Lower leg skin (tissue), 3 donors: Measurements from ENCODE around the gene CD36.

Experiments used
- CTCF ChIP-seq, 3 donors: fragments of 450-650 bp; IDR thresholded peaks; one replicate each; pipeline ENCODE4 v1.5.1; 2016; ENCODE audit warnings: antibody characterized with exemption in 3 of 3, mild to moderate bottlenecking in 3 of 3, moderate library complexity in 2 of 3
- POLR2A ChIP-seq, 2 donors: fragments of 450-650 bp; IDR thresholded peaks; one replicate each; pipeline ENCODE4 v1.6.1; 2016 to 2017; ENCODE audit warnings: antibody characterized with exemption in 2 of 2, mild to moderate bottlenecking in 1 of 2, moderate library complexity in 1 of 2

DNA sequence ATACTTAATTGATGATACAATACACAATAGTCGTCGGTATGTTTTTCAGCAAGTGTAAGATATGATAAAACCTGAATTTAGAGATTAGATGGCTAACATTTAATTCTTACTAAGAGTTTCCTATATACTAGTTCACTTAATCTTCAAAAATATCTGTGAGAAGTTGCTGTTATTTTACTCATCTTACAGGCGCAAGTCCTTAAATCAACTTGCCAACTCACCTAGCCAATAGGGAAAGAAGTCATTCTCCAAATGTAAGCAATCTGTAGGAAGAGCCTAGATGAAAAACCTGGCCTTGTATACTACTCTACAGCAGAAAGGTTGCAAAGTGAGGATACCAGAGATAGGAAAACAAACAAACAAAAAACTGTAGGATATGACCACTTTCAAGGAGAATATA is 10.6 kb downstream of the CD36 start:
- no peak for TF ChIP-seq CTCF (IDR thresholded peaks at IDR 0.05)
- TF ChIP-seq POLR2A (IDR thresholded peaks at IDR 0.05), result no peak
